GM12878 (cell line): ENCODE data around the gene SLA2. TPM values are rescaled to one million over a fixed set of nuclear protein-coding genes. Genes with fewer than 3 reads are reported as not detected.

Source experiments
- ATAC-seq: fragments of 200-7000 bp; cut with Tn5 transposase; 3 replicates; pipeline ENCODE4 v1.9.1; 2020; ENCODE audit warnings: mild to moderate bottlenecking, moderate library complexity
- BruUV-seq: library from RNA; stranded (reverse); fragments of 400-500 nt; replicated peaks from 2 replicates; lab custom pipeline; 2021; lab: Mats Ljungman, UMichigan
- CTCF ChIA-PET: fragments of 300-600 bp; sonication (Branson Sonifier 250); formaldehyde crosslinking; extraction: SDS; loops from one replicate; lab custom pipeline; 2021; ENCODE audit warnings: inconsistent platforms; lab: Yijun Ruan, JAX
- POLR2A ChIA-PET: fragments of 350-600 bp; formaldehyde crosslinking; extraction: SDS; loops from one replicate; lab custom pipeline; 2021; ENCODE audit warnings: inconsistent platforms; lab: Charles Lee
- RAD21 ChIA-PET: fragments of 300-600 bp; sonication (Branson Sonifier 250); formaldehyde crosslinking; loops from one replicate; lab custom pipeline; 2023; ENCODE audit warnings: antibody characterized with exemption; ENCODE audit not compliant: unreplicated experiment; lab: Charles Lee
- SMC1A ChIA-PET: fragments of 300-600 bp; sonication (Branson Sonifier 250); formaldehyde crosslinking; loops from one replicate; lab custom pipeline; 2023; ENCODE audit not compliant: unreplicated experiment, uncharacterized antibody; lab: Charles Lee
- DNase-seq: peaks from one replicate; pipeline ENCODE4 v3.0.0-alpha.2; 2011; ENCODE audit warnings: low read depth, low spot score
- FAIRE-seq: peaks from 3 replicates; lab custom pipeline; 2011; peaks lifted over from hg19 to GRCh38; lab: Jason Lieb, UNC
- H2AFZ ChIP-seq: 2 replicates; pipeline ENCODE4 v1.6.0; 2011; ENCODE audit warnings: low read depth, low read length, control low read depth; ENCODE audit not compliant: control insufficient read depth
- H3K27ac ChIP-seq: 2 replicates; pipeline ENCODE4 v1.5.1; 2011; ENCODE audit warnings: control low read depth; ENCODE audit not compliant: control insufficient read depth, insufficient read depth
- H3K27me3 ChIP-seq, 2 experiments: replicated peaks in 1 of 2; 2 replicates each; pipeline versions ENCODE4 v1.6.0 to v1.6.1; 2011; ENCODE audit warnings: low read length in 1 of 2; ENCODE audit not compliant: control insufficient read depth in 2 of 2, insufficient read depth in 2 of 2
- H3K36me3 ChIP-seq, 2 experiments: 2 replicates each; pipeline ENCODE4 v1.5.1; 2011; ENCODE audit warnings: low read length in 1 of 2; ENCODE audit not compliant: control insufficient read depth in 2 of 2, insufficient read depth in 2 of 2
- H3K4me1 ChIP-seq: 2 replicates; pipeline ENCODE4 v1.6.1; 2011; ENCODE audit warnings: mild to moderate bottlenecking, low read length, moderate library complexity, mixed read lengths; ENCODE audit not compliant: control insufficient read depth, insufficient read depth
- H3K4me2 ChIP-seq: 2 replicates; pipeline ENCODE4 v1.6.0; 2011; ENCODE audit warnings: control low read depth; ENCODE audit not compliant: control insufficient read depth, insufficient read depth
- H3K4me3 ChIP-seq: fragments of 200-600 bp; sonication (generic); 2 replicates; pipeline ENCODE4 v1.5.1; 2016
- H3K79me2 ChIP-seq: 2 replicates; pipeline ENCODE4 v1.6.0; 2011; ENCODE audit warnings: low read length; ENCODE audit not compliant: control insufficient read depth, insufficient read depth
- H3K9ac ChIP-seq: 2 replicates; pipeline ENCODE4 v1.8.0; 2011; ENCODE audit warnings: low read length, control low read depth, mixed read lengths; ENCODE audit not compliant: control insufficient read depth, insufficient read depth
- H3K9me3 ChIP-seq: replicated peaks from 3 replicates; pipeline ENCODE4 v1.5.1; 2011; ENCODE audit warnings: mild to moderate bottlenecking, low read length; ENCODE audit not compliant: control insufficient read depth, insufficient read depth
- H4K20me1 ChIP-seq: 2 replicates; pipeline ENCODE4 v1.6.0; 2011; ENCODE audit not compliant: control insufficient read depth, insufficient read depth
- ATF7 ChIP-seq: fragments of 450-650 bp; IDR thresholded peaks from 2 replicates; pipeline ENCODE4 v1.6.1; 2016; ENCODE audit warnings: low read depth, mild to moderate bottlenecking
- CEBPB ChIP-seq, 2 experiments: fragments of 150-350 bp in 1 of 2; IDR thresholded peaks; 2 replicates each; pipeline ENCODE4 v1.6.1; 2012 to 2014; ENCODE audit warnings: low read depth in 2 of 2, low read length in 2 of 2, borderline replicate concordance in 1 of 2, inconsistent platforms in 1 of 2
- CEBPZ ChIP-seq: fragments of 150-350 bp; IDR thresholded peaks from 2 replicates; pipeline ENCODE4 v1.6.1; 2016; ENCODE audit warnings: low read depth, low read length
- CREB1 ChIP-seq: IDR thresholded peaks from 2 replicates; pipeline ENCODE4 v1.6.1; 2012; ENCODE audit warnings: low read depth, mild to moderate bottlenecking, inconsistent platforms
- HDGF ChIP-seq: fragments of 450-650 bp; IDR thresholded peaks from 2 replicates; pipeline ENCODE4 v1.6.1; 2016; ENCODE audit warnings: antibody characterized with exemption
- IKZF2 ChIP-seq, 2 experiments: fragments of 450-650 bp; IDR thresholded peaks; 2 replicates each; pipeline ENCODE4 v1.6.1; 2017; ENCODE audit warnings: mild to moderate bottlenecking in 2 of 2, moderate library complexity in 2 of 2
- MYC ChIP-seq: IDR thresholded peaks from 2 replicates; pipeline ENCODE4 v1.6.1; 2011; ENCODE audit warnings: mild to moderate bottlenecking, low read length, moderate library complexity, inconsistent platforms; ENCODE audit not compliant: insufficient read depth, insufficient replicate concordance, insufficient read length, severe bottlenecking
- NFYA ChIP-seq: IDR thresholded peaks from 2 replicates; pipeline ENCODE4 v1.6.1; 2011; ENCODE audit warnings: low read depth, mild to moderate bottlenecking, low read length, improper control_type of control experiment, borderline replicate concordance
- PML ChIP-seq: IDR thresholded peaks from 2 replicates; pipeline ENCODE4 v1.6.1; 2012; ENCODE audit warnings: low read length, inconsistent platforms
- POLR2A ChIP-seq: IDR thresholded peaks from 2 replicates; pipeline ENCODE4 v1.6.1; 2011; ENCODE audit warnings: low read depth, mild to moderate bottlenecking, low read length
- POLR2AphosphoS5 ChIP-seq: IDR thresholded peaks from 2 replicates; pipeline ENCODE4 v1.6.1; 2011; ENCODE audit warnings: mild to moderate bottlenecking, low read length, inconsistent platforms
- RAD21 ChIP-seq: IDR thresholded peaks from 2 replicates; pipeline ENCODE4 v1.6.1; 2011; ENCODE audit warnings: mild to moderate bottlenecking, low read depth, low read length, moderate library complexity; ENCODE audit not compliant: insufficient read depth
- RAD51 ChIP-seq: fragments of 450-650 bp; IDR thresholded peaks from 2 replicates; pipeline ENCODE4 v1.6.1; 2016; ENCODE audit warnings: moderate library complexity, mild to moderate bottlenecking, inconsistent platforms
- RBBP5 ChIP-seq: fragments of 200-600 bp; sonication (generic); conservative IDR thresholded peaks from 2 replicates; pipeline ENCODE4 v1.6.1; 2016
- SIN3A ChIP-seq: IDR thresholded peaks from 2 replicates; pipeline ENCODE4 v1.6.1; 2012; ENCODE audit warnings: low read depth, low read length, improper control_type of control experiment
- SPI1 ChIP-seq: IDR thresholded peaks from 2 replicates; pipeline ENCODE4 v1.6.1; 2011; ENCODE audit warnings: low read depth, mild to moderate bottlenecking, low read length, moderate library complexity, borderline replicate concordance; ENCODE audit not compliant: insufficient read depth
- ZNF24 ChIP-seq: fragments of 450-650 bp; IDR thresholded peaks from 2 replicates; pipeline ENCODE4 v1.6.1; 2017; ENCODE audit warnings: antibody characterized with exemption, mild to moderate bottlenecking
- WGBS: methylation state at CpG from one replicate; pipeline ENCODE4 v1.1.6; 2016; ENCODE audit warnings: low lambda C conversion rate; ENCODE audit not compliant: insufficient replicate concordance, insufficient coverage; ENCODE audit errors: missing lambda C conversion rate; 5-methylcytosine and 5-hydroxymethylcytosine counted together
- in situ Hi-C: fragments of 300-500 bp; cut with MboI; formaldehyde crosslinking; loops from 9 replicates; pipeline ENCODE4 v1.14.3; 2018; ENCODE audit warnings: mixed read lengths
- intact Hi-C: fragments of 100-400 bp; cut with micrococcal nuclease; formaldehyde crosslinking; loops from one replicate; pipeline ENCODE4 v1.14.2; 2022; ENCODE audit not compliant: unreplicated experiment
- polyA plus RNA-seq, 11 experiments: library from polyadenylated mRNA; depleted of rRNA in 4 of 11; unstranded in 6 of 11; stranded (reverse) in 5 of 11; fragments of >200 nt; fragmentation: Nextera tagmentation in 4 of 11; fragmentation: Illumina TruSeq in 1 of 11; extraction: Ambion mirVana in 4 of 11; extraction: Trizol in 1 of 11; gene quantifications; 1 replicate in 1 of 11; 2 replicates in 10 of 11; pipeline versions ENCODE4 v1.2.1 to v1.2.3, GENCODE V29; 2011 to 2016; ENCODE audit warnings: inconsistent platforms in 2 of 11, missing spikeins in 2 of 11, low read depth in 1 of 11
- total RNA-seq, 4 experiments: library from RNA; depleted of rRNA in 3 of 4; stranded (reverse); fragments of >200 nt in 3 of 4; fragmentation: Illumina TruSeq in 1 of 4; extraction: Trizol in 1 of 4; gene quantifications; 2 replicates each; pipeline versions ENCODE4 v1.2.1 to v1.2.3, GENCODE V29; 2013 to 2021

The SLA2 gene
- total and polyA plus RNA-seq, 10 of the 15 experiments (the other 5 are each of a cell fraction or from before 2014, with no cell fraction given) = 0.29 to 3.3 (median 1.4) TPM

GRCh38 chr20:36663031-36663430 is 17.0 kb upstream of the SLA2 start:
- POLR2A ChIA-PET = no interaction called here
- Histone ChIP-seq H3K4me3 (no peak overlapping the region), H3K9ac (no peak overlapping the region), H3K36me3 (peaks cover 0 to 2% of the 10 kb centered on the region in 2 experiments; a peak in 2 of 4 replicates), H3K27ac (no peak overlapping the region), H3K79me2 (no peaks in the 10 kb centered on the region), H3K4me2 (no peak overlapping the region), H2AFZ (no peak overlapping the region), H3K9me3 (no peaks in the 10 kb centered on the region), H3K4me1 (no peaks in the 10 kb centered on the region), H3K27me3 (no peaks in the 10 kb centered on the region), H4K20me1 (no peaks in the 10 kb centered on the region)
- intact Hi-C loops = no loop called here
- FAIRE-seq = no peak
- BruUV-seq = no TSS peak
- CTCF ChIA-PET = no interaction called here
- no peak for DNase-seq
- SMC1A ChIA-PET = no interaction called here
- WGBS = 90% methylated on average over 2 of the region's 2 CpGs
- in situ Hi-C loops = no loop called here
- RAD21 ChIA-PET = no interaction called here
- TF ChIP-seq MYC (no peak), RBBP5 (no peak), PML (no peak)
- ATAC-seq = no peak

- Histone ChIP-seq H4K20me1 (no peaks in the 10 kb centered on the region), H3K9ac (no peak overlapping the region), H3K4me2 (no peak overlapping the region), H3K79me2 (no peaks in the 10 kb centered on the region), H3K9me3 (no peaks in the 10 kb centered on the region), H3K27ac (no peak overlapping the region), H2AFZ (no peak overlapping the region), H3K4me1 (no peaks in the 10 kb centered on the region), H3K36me3 (peaks cover 2 to 3% of the 10 kb centered on the region in 2 experiments; a peak in 3 of 4 replicates), H3K4me3 (no peak overlapping the region), H3K27me3 (no peaks in the 10 kb centered on the region)
- BruUV-seq = no TSS peak
- no peak for DNase-seq
- in situ Hi-C loops = no loop called here
- RAD21 ChIA-PET = no interaction called here
- no peak for ATAC-seq
- WGBS = 93% methylated on average over 3 of the region's 3 CpGs
- FAIRE-seq = no peak
- intact Hi-C loops = no loop called here
- POLR2A ChIA-PET = no interaction called here
- CTCF ChIA-PET = no interaction called here
- SMC1A ChIA-PET = no interaction called here
- TF ChIP-seq RAD51 = no peak
- no peak for TF ChIP-seq CEBPB (IDR thresholded peaks at IDR 0.05; ENCODE audit: borderline replicate concordance in 1 of 2, low read depth in 2 of 2, low read length in 2 of 2)
- no peak for TF ChIP-seq POLR2A
- no peak for TF ChIP-seq ZNF24
- no peak for TF ChIP-seq RAD21
- TF ChIP-seq MYC = no peak
- TF ChIP-seq IKZF2 (IDR thresholded peaks at IDR 0.05) = no peak
- no peak for TF ChIP-seq CREB1
- TF ChIP-seq CEBPZ = no peak
- TF ChIP-seq POLR2AphosphoS5 = no peak
- no peak for TF ChIP-seq ATF7
- no peak for TF ChIP-seq SIN3A
- TF ChIP-seq SPI1 = no peak
- TF ChIP-seq HDGF = no peak
- no peak for TF ChIP-seq NFYA
These were observed 12.3 kb upstream of the SLA2 start for GRCh38 chr20:36658300-36658699.
